NCI-H2196 treated with DMSO at 0.1 percent for 48 hours (cell line): ENCODE data around the gene SMARCA2.

ENCODE experiments used
- DNase-seq: peaks from one replicate; lab custom pipeline; 2025; ENCODE audit not compliant: unreplicated experiment; lab: John Stamatoyannopoulos, UW

SMARCA2 gene

DNA sequence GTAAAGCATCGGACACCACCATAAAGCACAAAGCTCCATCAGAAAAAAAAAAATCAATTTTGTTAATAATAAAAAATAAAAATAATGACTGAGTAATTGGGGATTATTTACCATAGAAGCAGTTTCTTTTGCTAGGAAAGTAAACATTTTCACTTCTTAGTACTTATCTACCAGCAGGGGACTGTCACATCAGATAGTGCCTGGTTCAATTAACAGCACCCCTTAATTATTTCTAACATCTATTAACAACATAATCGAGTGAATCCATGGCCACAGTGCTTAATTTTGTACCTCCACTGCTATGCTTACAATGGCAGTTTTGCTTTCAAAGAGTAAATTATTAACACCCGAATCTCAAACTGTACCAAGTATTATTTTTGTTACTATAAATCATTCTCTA lies 221.7 kb downstream of the SMARCA2 start:
- no peak for DNase-seq

DNA sequence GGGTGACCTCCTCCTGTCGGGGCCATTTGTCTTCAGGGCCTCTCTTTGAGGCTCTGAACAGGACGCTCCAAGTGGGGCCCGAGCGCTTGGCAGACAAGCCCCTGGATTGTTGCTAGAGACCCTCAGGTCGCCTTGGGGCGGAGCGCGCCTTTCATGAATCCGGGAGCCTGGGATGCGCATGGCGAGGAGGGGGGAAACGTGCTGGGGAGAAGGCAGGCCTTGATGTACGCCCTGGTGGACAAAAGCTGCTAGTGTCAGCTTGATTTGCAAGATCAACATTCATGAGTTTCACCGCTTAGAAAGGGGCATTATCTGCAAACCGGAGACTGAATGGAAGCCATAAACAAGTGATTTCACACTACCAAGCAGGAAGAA lies 226.3 kb downstream of the SMARCA2 start:
- peak; percentile 54 for DNase-seq

DNA sequence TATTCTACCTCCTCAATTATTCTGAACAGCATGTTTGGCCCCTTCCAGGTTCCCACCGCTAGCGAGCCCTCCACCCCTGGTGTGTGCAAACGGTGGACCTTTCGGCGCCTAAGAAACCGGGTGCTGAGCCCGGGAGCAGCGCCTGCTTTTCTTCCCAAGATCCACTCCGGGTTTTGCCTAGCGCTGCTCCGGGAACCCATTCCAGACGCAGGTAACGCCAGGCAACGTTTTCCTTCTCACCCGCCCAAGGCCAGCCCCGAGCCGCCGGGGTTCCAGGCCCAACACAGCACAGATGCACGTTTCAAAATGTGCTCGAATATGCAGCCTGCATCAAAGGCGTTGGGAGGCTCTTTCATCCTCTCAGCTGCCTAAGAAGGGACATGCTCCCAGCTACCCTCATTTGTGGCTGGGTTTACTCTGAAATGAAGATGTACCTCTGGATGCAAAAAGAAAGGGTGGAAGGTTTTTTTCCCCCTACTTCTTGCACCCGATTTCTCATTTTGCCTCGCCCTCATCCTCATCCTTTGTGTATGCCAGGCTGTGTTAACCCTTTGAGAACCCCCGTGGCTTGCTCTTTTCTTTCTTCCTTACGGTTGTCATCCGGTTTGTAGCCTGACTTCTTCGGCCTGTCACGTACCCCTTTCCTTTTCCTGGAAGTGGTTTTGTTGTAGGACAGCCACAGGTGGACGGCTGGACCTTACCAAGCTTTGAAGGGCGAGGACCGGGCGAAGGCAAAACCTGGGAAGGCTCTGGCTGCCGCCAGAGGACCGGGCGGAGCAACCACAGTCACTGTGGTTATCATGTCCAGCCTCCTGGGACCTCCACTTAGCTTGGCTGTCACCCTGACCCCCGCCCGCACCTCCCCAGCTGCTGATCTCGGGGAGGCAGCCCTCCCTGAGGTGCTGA lies 226.9 kb downstream of the SMARCA2 start:
- DNase-seq = peak; percentile 90

DNA sequence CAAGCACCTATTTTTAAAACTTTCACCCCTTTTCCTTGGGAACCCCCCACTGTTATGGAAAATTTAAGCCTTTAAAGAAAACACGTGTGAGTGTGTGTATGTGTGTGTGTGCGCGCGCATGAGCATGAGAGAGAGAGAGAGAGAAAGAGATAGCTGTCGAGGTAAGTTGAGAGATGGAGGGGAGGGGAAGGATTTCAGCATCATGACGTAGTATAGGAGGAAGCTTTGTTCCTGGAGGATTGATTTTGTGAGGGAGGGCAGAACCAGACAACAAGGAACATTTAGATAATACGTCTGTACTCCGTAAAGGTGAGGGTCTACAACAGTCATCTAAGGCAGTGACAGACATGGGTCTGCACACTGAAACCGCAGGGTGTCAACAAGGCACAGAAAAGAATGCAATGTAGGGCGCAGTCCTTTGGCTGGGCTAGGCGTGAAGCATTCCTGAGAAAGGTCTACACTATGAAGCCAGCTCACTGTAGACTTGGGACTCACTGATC lies 227.7 kb downstream of the SMARCA2 start:
- no peak for DNase-seq
